ENCODE data around the gene CRYBA2. TPM values are rescaled to one million over a fixed set of nuclear protein-coding genes. Genes with fewer than 3 reads are reported as not detected.

CRYBA2 gene
- total RNA-seq, 2 experiments from 2014 or later, result not detected

GRCh38 chr2:219002395-219003266 lies 9.4 kb upstream of the CRYBA2 start:
- CTCF ChIA-PET, result interaction anchor here (0.7 to 2.3 kb wide), 10 partner anchors 8 to 291 kb away, joined by 3 to 10 read pairs (median 5); no protein-coding TSS in a partner anchor
- Mint-ChIP-seq H3K4me1 (ENCODE audit: low read depth) (peaks cover 9% of the 10 kb centered on the region), H3K9me3 (no peaks in the 10 kb centered on the region), H3K36me3 (ENCODE audit: low read depth) (no peaks in the 10 kb centered on the region), H3K27me3 (ENCODE audit: low read depth) (peaks cover 59% of the 10 kb centered on the region), H3K4me3 (peak overlapping the region; percentile 42), H3K27ac (no peak overlapping the region)
- intact Hi-C loops (cut with micrococcal nuclease), result loop anchor here (1.0 to 2.0 kb wide), 2 partner anchors 22 to 150 kb away; no protein-coding TSS in a partner anchor
- peak; percentile 76 for DNase-seq

GRCh38 chr2:219001577-219002394 lies 8.6 kb upstream of the CRYBA2 start:
- CTCF ChIA-PET, result interaction anchor here (0.7 to 2.3 kb wide), 11 partner anchors 9 to 292 kb away, joined by 3 to 10 read pairs (median 5); no protein-coding TSS in a partner anchor

DNA sequence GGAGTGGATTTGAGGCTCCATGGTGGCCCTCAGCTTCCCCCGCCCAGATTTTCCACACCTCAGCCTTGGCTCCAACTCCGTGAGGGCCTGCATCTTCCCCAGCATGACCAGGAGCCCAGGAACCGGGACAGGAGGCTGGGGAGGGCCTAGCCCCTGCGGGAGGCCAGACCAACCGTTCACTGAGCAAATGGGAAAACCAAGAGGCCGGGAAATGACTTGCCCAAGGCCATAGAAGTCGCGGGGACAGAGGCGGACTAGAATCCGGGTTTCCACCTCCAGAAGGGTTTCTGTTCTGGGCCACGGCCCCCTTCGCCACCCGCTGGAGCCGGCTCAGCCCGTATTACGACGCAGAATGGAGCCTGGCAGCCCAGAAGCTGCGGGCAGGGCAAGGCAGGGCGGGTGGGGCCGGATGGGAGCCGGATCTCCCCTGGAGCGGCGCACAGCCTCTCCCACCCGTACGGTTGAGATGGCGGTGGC lies 7.9 kb upstream of the CRYBA2 start:
- Mint-ChIP-seq H3K4me1 (ENCODE audit: low read depth) (peaks cover 9% of the 10 kb centered on the region), H3K27me3 (ENCODE audit: low read depth) (peaks cover 65% of the 10 kb centered on the region), H3K9me3 (no peaks in the 10 kb centered on the region), H3K4me3 (no peak overlapping the region), H3K27ac (no peak overlapping the region), H3K36me3 (ENCODE audit: low read depth) (no peaks in the 10 kb centered on the region)
- intact Hi-C loops (cut with micrococcal nuclease), result no loop called here
- CTCF ChIA-PET, result interaction anchor here (0.9 to 1.7 kb wide), 3 partner anchors 21 to 103 kb away, joined by 5 to 10 read pairs (median 6); no protein-coding TSS in a partner anchor
- DNase-seq, result no peak

More at GRCh38 chr2:219001577-219002394, 8.6 kb upstream of the CRYBA2 start:
- Mint-ChIP-seq H3K27me3 (ENCODE audit: low read depth) (peaks cover 63% of the 10 kb centered on the region), H3K9me3 (no peaks in the 10 kb centered on the region), H3K36me3 (ENCODE audit: low read depth) (no peaks in the 10 kb centered on the region), H3K27ac (no peak overlapping the region), H3K4me3 (no peak overlapping the region), H3K4me1 (ENCODE audit: low read depth) (peaks cover 9% of the 10 kb centered on the region)
- DNase-seq, result peak; percentile 70
- intact Hi-C loops (cut with micrococcal nuclease), result loop anchor here (2.0 kb wide), 1 partner anchor 149 kb away; no protein-coding TSS in a partner anchor

- CTCF ChIA-PET, result no interaction called here
- DNase-seq, result no peak
- Mint-ChIP-seq H3K27me3 (ENCODE audit: low read depth) (peaks cover 66% of the 10 kb centered on the region), H3K36me3 (ENCODE audit: low read depth) (no peaks in the 10 kb centered on the region), H3K4me1 (ENCODE audit: low read depth) (peaks cover 12% of the 10 kb centered on the region), H3K9me3 (no peaks in the 10 kb centered on the region), H3K4me3 (no peak overlapping the region), H3K27ac (no peak overlapping the region)
- intact Hi-C loops (cut with micrococcal nuclease), result no loop called here
Measured at GRCh38 chr2:219000569-219000960, 7.3 kb upstream of the CRYBA2 start.

GRCh38 chr2:218999881-219000568 lies 6.8 kb upstream of the CRYBA2 start:
- H3K27me3 Mint-ChIP-seq (ENCODE audit: low read depth), result peaks cover 67% of the 10 kb centered on the region
- H3K9me3 Mint-ChIP-seq, result no peaks in the 10 kb centered on the region
- CTCF ChIA-PET, result no interaction called here
- intact Hi-C loops (cut with micrococcal nuclease), result loop anchor here (5.0 kb wide), 1 partner anchor 57 kb away; no protein-coding TSS in a partner anchor
- no peaks in the 10 kb centered on the region for H3K36me3 Mint-ChIP-seq (ENCODE audit: low read depth)
- H3K27ac Mint-ChIP-seq, result no peak overlapping the region
- H3K4me1 Mint-ChIP-seq (ENCODE audit: low read depth), result peaks cover 14% of the 10 kb centered on the region
- no peak overlapping the region for H3K4me3 Mint-ChIP-seq
- no peak for DNase-seq

- intact Hi-C loops (cut with micrococcal nuclease), result loop anchor here (5.0 kb wide), 1 partner anchor 58 kb away; no protein-coding TSS in a partner anchor
Measured at GRCh38 chr2:218999021-218999880, 6.0 kb upstream of the CRYBA2 start.

GRCh38 chr2:218998414-218999002 lies 5.3 kb upstream of the CRYBA2 start:
- CTCF ChIA-PET, result interaction anchor here (0.5 to 5.8 kb wide), 4 partner anchors 10 to 312 kb away, joined by 3 to 63 read pairs (median 4); no protein-coding TSS in a partner anchor
- no peak overlapping the region for H3K4me3 Mint-ChIP-seq
- peaks cover 20% of the 10 kb centered on the region for H3K4me1 Mint-ChIP-seq (ENCODE audit: low read depth)
- DNase-seq, result no peak
- peaks cover 66% of the 10 kb centered on the region for H3K27me3 Mint-ChIP-seq (ENCODE audit: low read depth)
- no peaks in the 10 kb centered on the region for H3K36me3 Mint-ChIP-seq (ENCODE audit: low read depth)
- no peaks in the 10 kb centered on the region for H3K9me3 Mint-ChIP-seq
- H3K27ac Mint-ChIP-seq, result no peak overlapping the region
- intact Hi-C loops (cut with micrococcal nuclease), result loop anchor here (5.0 kb wide), 1 partner anchor 59 kb away; no protein-coding TSS in a partner anchor

More at GRCh38 chr2:218999021-218999880, 6.0 kb upstream of the CRYBA2 start:
- CTCF ChIA-PET, result interaction anchor here (1.5 to 5.8 kb wide), 2 partner anchors 9 to 18 kb away, joined by 4 to 63 read pairs; no protein-coding TSS in a partner anchor
- no peak overlapping the region for H3K4me3 Mint-ChIP-seq
- no peak overlapping the region for H3K27ac Mint-ChIP-seq
- peaks cover 14% of the 10 kb centered on the region for H3K4me1 Mint-ChIP-seq (ENCODE audit: low read depth)
- no peak for DNase-seq
- H3K27me3 Mint-ChIP-seq (ENCODE audit: low read depth), result peaks cover 66% of the 10 kb centered on the region
- no peaks in the 10 kb centered on the region for H3K9me3 Mint-ChIP-seq
- H3K36me3 Mint-ChIP-seq (ENCODE audit: low read depth), result no peaks in the 10 kb centered on the region

DNA sequence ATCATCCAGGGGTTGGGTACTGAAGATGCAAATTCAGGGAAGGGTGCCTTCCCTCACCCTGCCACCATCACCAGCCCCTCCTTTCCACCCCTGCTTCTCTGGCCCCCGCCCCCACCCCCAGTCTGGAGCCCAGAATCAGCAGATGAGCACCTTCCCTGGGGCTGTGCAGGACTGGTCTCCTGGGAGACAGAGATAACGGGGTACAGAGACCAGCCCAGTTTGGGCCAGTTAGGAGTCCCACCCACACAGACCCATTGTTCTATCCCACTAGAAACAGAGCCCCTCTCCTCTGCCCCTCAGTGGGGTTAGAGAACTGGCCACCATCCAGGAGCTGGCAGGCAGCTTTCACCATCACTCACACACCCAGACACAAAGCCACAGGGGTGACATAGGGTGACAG lies 4.5 kb upstream of the CRYBA2 start:
- Mint-ChIP-seq H3K36me3 (ENCODE audit: low read depth) (no peaks in the 10 kb centered on the region), H3K4me1 (ENCODE audit: low read depth) (peaks cover 16% of the 10 kb centered on the region), H3K9me3 (no peaks in the 10 kb centered on the region), H3K27ac (no peak overlapping the region), H3K4me3 (no peak overlapping the region), H3K27me3 (ENCODE audit: low read depth) (peaks cover 61% of the 10 kb centered on the region)
- intact Hi-C loops (cut with micrococcal nuclease), result loop anchor here (5.0 kb wide), 1 partner anchor 60 kb away; no protein-coding TSS in a partner anchor
- CTCF ChIA-PET, result interaction anchor here (0.5 to 5.8 kb wide), 4 partner anchors 11 to 313 kb away, joined by 3 to 63 read pairs (median 4); no protein-coding TSS in a partner anchor
- no peak for DNase-seq

GRCh38 chr2:218996937-218997336 lies 3.7 kb upstream of the CRYBA2 start:
- no peak for DNase-seq
- intact Hi-C loops (cut with micrococcal nuclease), result loop anchor here (5.0 kb wide), 1 partner anchor 60 kb away; no protein-coding TSS in a partner anchor
- Mint-ChIP-seq H3K36me3 (ENCODE audit: low read depth) (no peaks in the 10 kb centered on the region), H3K4me3 (no peak overlapping the region), H3K27me3 (ENCODE audit: low read depth) (peaks cover 67% of the 10 kb centered on the region), H3K9me3 (no peaks in the 10 kb centered on the region), H3K4me1 (ENCODE audit: low read depth) (peaks cover 14% of the 10 kb centered on the region), H3K27ac (no peak overlapping the region)
- CTCF ChIA-PET, result interaction anchor here (0.8 to 5.8 kb wide), 6 partner anchors 8 to 107 kb away, joined by 3 to 63 read pairs (median 4); no protein-coding TSS in a partner anchor

GRCh38 chr2:218995972-218996711 lies 2.9 kb upstream of the CRYBA2 start:
- CTCF ChIA-PET, result interaction anchor here (0.6 to 5.8 kb wide), 17 partner anchors 9 to 160 kb away, joined by 3 to 63 read pairs (median 4); no protein-coding TSS in a partner anchor
- Mint-ChIP-seq H3K27ac (no peak overlapping the region), H3K36me3 (ENCODE audit: low read depth) (no peaks in the 10 kb centered on the region), H3K27me3 (ENCODE audit: low read depth) (peaks cover 74% of the 10 kb centered on the region), H3K9me3 (no peaks in the 10 kb centered on the region), H3K4me3 (no peak overlapping the region), H3K4me1 (ENCODE audit: low read depth) (peaks cover 14% of the 10 kb centered on the region)
- intact Hi-C loops (cut with micrococcal nuclease), result loop anchor here (5.0 kb wide), 1 partner anchor 61 kb away; no protein-coding TSS in a partner anchor
- peak; percentile 84 for DNase-seq

All from activated naive CD4-positive, alpha-beta T cell treated with anti-CD3 and anti-CD28 coated beads for 36 hours (primary cell).